VCaP (cell line): ENCODE measurements around the gene BRWD1.
A peak's percentile ranks its signal among the peaks of the same experiment; 100 is the strongest.
"Not testable (repeated sequence)": the region's sequence is repeated elsewhere in the genome, so short reads cannot be mapped to it uniquely, and the experiment has no call there.

Source experiments
- H3K27ac ChIP-seq: fragments of 450-650 bp; 2 replicates; pipeline ENCODE4 v1.5.1; 2017
- TF ChIP-seq, protein P1 (sequence below): fragments of 450-650 bp; conservative IDR thresholded peaks from 2 replicates; pipeline ENCODE4 v1.5.1; 2017; ENCODE audit warnings: mild to moderate bottlenecking, moderate library complexity

Gene BRWD1

DNA sequence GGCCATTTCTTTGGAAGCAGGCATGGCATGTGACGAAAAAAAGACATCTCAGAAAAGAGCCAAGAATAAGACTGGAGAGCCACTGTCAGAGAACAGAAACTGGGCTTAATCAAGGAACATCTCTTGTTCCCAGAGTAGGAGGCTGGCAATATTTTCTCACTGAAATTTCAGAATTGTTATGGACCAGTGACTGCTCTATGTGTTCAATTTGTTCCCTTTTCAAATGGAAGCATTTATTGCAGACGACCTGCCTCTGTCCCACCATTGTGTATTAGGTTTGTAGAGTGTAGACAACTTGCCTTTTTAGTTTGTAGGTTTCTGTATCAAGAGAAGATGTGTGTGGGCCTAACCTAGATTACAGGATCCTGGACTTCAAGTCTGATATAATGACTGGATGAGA is 148.9 kb downstream of the BRWD1 start:
- peak overlapping the region; percentile 4; the same call in 1 of the 2 replicates for H3K27ac ChIP-seq
- TF ChIP-seq, protein P1, sequence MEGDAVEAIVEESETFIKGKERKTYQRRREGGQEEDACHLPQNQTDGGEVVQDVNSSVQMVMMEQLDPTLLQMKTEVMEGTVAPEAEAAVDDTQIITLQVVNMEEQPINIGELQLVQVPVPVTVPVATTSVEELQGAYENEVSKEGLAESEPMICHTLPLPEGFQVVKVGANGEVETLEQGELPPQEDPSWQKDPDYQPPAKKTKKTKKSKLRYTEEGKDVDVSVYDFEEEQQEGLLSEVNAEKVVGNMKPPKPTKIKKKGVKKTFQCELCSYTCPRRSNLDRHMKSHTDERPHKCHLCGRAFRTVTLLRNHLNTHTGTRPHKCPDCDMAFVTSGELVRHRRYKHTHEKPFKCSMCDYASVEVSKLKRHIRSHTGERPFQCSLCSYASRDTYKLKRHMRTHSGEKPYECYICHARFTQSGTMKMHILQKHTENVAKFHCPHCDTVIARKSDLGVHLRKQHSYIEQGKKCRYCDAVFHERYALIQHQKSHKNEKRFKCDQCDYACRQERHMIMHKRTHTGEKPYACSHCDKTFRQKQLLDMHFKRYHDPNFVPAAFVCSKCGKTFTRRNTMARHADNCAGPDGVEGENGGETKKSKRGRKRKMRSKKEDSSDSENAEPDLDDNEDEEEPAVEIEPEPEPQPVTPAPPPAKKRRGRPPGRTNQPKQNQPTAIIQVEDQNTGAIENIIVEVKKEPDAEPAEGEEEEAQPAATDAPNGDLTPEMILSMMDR, result no peak

DNA sequence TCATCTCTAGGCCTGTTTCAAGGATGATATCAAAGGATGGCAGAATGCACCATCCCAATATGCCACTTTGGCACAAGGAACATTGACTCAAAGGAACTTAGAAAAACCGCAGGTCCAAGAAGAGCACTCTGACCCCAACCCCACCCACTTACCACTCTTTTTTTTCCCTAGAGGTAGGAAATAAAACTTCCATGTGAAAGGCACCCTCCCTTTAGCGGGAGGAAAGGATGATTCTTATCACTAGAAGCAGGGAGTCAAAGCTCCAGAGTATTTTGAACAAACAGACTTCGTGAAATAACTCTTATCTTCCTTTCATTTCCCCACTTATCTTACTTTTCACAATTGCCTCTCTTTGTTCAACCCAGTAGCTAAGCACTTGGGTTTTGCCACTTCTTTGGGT is 152.4 kb downstream of the BRWD1 start:
- TF ChIP-seq, protein P1, result no peak
- H3K27ac ChIP-seq, result no peak overlapping the region

DNA sequence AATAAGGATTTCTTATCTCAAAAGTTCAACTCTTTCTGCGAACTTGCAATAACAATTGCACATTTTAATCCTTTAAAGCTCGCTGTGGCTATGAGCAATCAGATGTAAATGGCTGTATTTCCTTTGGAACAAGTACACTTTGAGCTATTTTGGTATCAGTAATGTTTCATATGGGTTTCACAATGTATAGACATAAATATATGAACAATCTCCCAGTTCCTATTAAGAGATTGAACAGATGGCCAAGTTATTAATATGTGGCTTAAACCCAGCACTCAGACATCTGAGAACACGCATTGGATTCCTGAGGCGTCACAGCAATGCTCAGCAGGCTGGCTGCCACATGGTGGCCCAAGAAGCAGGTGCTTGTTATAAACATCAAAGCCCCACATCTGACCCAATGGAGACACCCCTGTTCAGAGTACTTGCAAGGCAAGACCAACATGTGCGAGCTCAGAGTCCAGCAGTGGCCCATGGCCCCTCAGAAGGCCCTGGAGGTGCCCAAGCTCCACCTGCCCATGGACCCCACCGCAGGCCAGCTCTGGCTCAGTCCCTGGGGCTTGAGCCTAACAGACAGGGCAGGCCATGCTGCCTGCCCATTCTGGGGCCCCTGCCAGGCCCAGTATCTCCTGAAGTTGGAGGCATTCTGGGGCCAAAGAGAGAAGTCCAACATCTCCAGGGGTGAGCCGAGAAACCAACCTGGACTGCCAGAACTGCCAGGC is 153.9 kb downstream of the BRWD1 start:
- H3K27ac ChIP-seq, result no peak overlapping the region
- TF ChIP-seq, protein P1, result no peak

DNA sequence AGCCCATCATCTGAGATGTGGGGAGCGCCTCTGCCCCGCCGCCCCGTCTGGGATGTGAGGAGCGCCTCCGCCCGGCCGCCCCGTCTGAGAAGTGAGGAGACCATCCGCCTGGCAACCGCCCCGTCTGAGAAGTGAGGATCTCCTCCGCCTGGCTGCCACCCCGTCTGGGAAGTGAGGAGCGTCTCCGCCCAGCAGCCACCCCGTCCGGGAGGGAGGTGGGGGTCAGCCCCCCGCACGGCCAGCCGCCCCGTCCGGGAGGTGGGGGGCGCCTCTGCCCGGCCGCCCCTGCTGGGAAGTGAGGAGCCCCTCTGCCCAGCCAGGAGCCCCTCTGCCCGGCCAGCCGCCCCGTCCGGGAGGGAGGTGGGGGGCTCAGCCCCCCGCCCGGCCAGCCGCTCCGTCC is 156.2 kb downstream of the BRWD1 start:
- not testable (repeated sequence) for H3K27ac ChIP-seq

DNA sequence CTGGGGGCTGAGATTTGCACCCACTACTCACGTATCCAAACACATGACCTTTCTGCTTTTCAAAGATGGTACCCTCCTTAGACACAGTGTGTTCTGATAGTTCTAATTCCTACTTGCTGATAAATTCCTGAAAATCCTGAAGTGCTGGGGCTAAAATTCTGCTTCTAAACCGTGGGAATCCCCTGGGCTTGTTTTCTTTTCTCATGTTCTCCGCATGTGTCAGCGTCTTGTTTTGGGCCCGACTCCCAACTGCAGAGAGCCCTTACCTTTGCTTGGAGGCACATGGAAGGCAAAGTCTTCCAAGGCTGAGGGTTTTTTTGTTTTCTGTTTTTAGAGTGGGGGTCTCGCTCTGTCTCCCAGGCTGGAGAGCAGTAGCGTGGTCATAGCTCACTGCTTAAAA is 157.4 kb downstream of the BRWD1 start:
- no peak overlapping the region for H3K27ac ChIP-seq
- TF ChIP-seq, protein P1, result no peak

DNA sequence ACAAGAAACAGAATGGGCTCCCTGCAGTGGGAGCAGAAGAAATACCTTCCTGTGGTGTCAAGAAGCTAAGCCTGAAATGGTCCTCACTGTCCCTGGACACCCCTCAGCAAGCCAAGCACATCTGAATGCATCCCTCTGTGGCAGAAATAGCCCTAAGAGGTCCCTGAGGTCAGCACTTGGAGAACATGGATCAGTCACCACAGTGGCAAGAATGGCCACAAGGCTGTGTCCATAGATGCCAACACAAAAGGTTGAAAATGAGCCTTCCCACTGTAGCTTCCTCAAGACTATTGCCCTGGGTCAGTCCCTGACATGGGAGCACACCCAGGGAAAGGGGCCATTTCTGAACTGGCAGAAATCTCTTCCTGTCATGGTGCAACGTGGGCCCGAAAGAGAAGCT is 157.9 kb downstream of the BRWD1 start:
- H3K27ac ChIP-seq, result no peak overlapping the region
- TF ChIP-seq, protein P1, result no peak

DNA sequence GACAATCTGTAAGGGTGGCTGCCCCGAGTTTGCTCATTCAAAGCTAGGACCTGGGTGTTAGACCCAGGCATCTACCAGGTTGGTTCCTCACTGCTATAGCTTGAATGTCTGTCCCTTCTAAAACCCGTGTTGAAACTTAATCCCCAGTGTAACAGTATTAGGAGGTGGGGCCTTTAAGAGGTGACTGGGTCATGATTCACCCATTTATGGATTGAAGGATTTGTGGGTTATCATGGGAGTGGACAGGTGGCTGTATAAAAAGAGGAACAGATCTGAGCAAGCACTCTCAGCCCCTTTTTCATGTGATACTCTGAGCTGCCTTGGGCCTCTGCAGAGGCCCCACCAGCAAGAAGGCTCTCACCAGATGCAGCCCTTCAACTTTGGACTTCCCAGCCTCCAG is 159.6 kb downstream of the BRWD1 start:
- no peak overlapping the region for H3K27ac ChIP-seq
- TF ChIP-seq, protein P1, result no peak

DNA sequence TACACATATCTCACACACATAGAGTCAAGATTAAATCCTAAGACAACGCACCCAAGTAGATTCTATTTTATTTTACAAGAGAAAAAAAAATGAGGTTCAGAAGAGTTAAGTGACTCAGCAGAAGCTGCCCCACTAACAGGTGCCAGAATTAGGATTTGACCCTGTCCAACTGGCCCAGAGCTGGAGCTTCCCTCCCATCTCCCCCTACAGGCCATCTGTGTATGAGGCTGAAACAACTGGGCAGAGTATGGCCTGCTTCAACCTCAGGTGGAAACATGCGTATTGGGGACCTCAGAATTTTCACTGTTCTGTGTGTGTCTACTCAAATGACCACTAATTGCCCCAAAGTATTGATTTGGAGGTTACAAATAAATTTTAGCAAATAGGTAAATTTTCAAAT is 160.1 kb downstream of the BRWD1 start:
- H3K27ac ChIP-seq, result no peak overlapping the region
- TF ChIP-seq, protein P1, result peak; percentile 76
